Measurements from ENCODE around the gene UNC5B.
"Not testable (repeated sequence)": the region's sequence is repeated elsewhere in the genome, so short reads cannot be mapped to it uniquely, and the experiment has no call there.

UNC5B gene

GRCh38 chr10:71268247-71268691, 55.9 kb downstream of the UNC5B start:
- peak; percentile 48 for DNase-seq (ENCODE audit: low spot score)

- no peak for DNase-seq (ENCODE audit: low spot score)
Observed at GRCh38 chr10:71268758-71269157, 56.4 kb downstream of the UNC5B start.

GRCh38 chr10:71269301-71270288, 57.2 kb downstream of the UNC5B start:
- no peak for DNase-seq (ENCODE audit: low spot score)

- peak; percentile 84 for DNase-seq (ENCODE audit: low spot score)
Observed at GRCh38 chr10:71270301-71271220, 58.2 kb downstream of the UNC5B start.

GRCh38 chr10:71271662-71272055, 59.3 kb downstream of the UNC5B start:
- DNase-seq (ENCODE audit: low spot score), result no peak

GRCh38 chr10:71272056-71272771, 59.8 kb downstream of the UNC5B start:
- no peak for DNase-seq (ENCODE audit: low spot score)

DNA sequence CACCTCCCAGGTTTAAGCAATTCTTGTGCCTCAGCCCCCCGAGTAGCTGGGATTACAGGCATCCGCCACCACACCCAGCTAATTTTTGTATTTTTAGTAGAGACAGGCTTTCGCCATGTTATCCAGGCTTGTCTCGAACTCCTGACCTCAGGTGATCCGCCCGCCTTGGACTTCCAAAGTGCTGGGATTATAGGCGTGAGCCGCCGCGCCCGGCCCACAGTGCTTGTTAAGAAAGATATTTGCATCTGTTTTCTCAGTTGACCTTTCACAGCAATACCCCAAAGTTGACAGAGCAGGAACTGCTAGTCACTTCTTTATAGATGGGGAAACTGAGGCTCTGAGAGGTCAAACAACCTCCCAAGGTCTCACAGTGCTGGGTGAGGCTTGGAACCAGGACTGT, 60.6 kb downstream of the UNC5B start:
- DNase-seq (ENCODE audit: low spot score), result not testable (repeated sequence)

GRCh38 chr10:71273506-71273905, 61.1 kb downstream of the UNC5B start:
- DNase-seq (ENCODE audit: low spot score), result no peak

DNA sequence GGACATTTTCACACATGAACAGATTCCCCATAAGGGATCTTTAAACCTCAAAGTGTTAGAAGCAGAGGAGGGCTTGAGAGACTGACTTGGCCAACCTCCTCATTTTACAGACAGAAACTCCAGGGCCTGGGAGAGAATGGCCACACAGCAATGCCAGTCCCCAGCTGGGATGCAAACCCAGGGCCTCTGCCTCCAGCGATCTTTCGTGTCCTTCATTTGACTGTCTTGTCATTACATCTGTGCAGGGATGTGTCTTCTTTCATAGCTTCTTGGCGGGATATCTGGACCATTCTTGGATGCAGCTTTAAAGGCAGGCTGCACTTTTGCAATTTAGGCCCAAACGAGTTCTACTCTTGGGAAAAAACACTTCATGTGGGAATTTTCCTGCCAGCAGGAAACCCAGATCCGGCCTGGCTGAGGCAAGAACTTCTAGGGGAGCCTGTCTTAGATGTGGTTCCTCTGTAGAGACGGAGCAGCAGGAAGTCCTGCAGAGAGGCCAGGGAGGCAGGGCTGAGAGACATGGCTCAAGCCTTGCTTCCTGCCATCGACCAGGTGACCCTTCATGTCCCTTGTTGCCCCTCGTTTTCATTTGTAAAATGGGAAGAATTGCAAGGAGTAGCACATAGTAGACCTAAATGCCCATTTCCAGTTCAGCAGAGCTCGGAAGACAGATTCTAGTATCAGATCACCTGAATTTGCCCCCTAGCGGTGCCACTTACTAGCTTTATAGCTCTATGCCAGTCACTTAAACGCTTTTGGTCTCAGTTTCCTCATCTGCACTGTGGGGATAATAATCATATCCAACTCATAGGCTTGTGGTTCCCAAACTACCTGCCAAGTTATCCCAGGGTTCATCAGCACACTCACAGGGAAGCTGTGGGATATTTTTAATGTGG, 62.8 kb downstream of the UNC5B start:
- DNase-seq (ENCODE audit: low spot score), result no peak

- DNase-seq (ENCODE audit: low spot score), result no peak
Observed at GRCh38 chr10:71276873-71277272, 64.5 kb downstream of the UNC5B start.

- DNase-seq (ENCODE audit: low spot score), result no peak
Observed at GRCh38 chr10:71277914-71278665, 65.7 kb downstream of the UNC5B start.

DNA sequence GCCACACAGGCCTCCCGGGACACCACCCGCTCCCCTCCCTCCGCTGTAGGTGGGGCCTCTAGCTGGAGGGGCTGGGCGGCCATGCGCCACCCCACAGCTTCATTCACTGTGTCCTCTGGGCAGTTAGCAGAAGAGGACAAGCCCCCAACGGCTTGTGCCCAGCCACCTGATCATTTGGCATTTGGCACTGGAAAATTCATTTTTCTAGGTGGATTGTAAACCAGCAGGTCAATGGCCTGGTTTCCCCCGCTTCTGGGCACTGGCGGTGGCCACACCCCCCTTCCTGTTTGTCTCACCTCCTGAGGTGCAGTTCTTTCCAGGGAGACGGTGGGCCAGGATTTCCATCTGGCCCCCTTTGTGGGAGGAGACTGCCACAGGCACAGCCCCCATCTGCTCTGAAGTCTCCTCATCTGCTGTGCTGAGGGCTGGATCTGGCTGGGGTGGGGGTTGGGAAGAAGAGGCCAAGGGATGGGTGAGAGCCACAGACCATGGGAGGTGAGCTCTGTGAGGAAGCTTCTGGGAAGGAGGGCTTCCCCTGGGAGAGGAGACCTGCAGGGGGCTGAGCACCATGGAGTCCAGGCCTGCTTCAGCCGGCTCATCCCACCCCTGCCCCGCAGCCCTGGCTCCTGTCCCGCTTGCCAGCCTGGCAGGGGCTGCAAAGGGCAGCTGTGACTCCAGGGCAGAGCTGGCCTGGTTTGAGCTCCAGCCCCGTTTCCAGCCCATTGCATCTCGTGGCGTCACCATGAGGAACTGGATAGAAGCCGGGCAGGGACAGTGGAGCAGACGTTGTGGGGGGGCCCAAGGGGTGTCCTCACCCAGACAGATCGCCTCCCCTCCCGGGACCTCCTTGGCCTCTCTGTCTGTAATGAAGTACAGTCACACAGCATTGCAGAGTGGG, 66.6 kb downstream of the UNC5B start:
- no peak for DNase-seq (ENCODE audit: low spot score)

DNA sequence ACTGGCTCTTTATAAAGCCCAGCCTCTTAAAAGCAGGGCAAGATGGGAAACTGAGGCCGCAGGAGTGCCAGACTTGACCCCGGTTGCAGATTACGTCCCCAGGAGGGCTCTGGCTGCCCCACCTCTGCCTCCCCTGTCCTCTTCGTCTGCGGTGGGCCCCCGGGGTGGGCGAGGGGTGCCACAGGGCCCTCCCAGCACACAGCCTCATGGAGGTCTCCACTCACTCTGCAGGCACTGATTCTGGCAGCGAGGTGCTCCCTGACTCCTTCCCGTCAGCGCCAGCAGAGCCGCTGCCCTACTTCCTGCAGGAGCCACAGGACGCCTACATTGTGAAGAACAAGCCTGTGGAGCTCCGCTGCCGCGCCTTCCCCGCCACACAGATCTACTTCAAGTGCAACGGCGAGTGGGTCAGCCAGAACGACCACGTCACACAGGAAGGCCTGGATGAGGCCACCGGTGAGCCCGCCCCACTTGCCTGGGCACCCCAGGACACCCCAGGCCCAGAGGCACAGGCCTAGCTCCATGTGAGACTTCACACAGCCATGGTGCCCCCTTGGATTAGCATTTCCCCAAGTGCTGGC, 67.3 kb downstream of the UNC5B start:
- DNase-seq (ENCODE audit: low spot score), result no peak

- no peak for DNase-seq (ENCODE audit: low spot score)
Observed at GRCh38 chr10:71280216-71280615, 67.8 kb downstream of the UNC5B start.

GRCh38 chr10:71280825-71281224, 68.5 kb downstream of the UNC5B start:
- no peak for DNase-seq (ENCODE audit: low spot score)

DNA sequence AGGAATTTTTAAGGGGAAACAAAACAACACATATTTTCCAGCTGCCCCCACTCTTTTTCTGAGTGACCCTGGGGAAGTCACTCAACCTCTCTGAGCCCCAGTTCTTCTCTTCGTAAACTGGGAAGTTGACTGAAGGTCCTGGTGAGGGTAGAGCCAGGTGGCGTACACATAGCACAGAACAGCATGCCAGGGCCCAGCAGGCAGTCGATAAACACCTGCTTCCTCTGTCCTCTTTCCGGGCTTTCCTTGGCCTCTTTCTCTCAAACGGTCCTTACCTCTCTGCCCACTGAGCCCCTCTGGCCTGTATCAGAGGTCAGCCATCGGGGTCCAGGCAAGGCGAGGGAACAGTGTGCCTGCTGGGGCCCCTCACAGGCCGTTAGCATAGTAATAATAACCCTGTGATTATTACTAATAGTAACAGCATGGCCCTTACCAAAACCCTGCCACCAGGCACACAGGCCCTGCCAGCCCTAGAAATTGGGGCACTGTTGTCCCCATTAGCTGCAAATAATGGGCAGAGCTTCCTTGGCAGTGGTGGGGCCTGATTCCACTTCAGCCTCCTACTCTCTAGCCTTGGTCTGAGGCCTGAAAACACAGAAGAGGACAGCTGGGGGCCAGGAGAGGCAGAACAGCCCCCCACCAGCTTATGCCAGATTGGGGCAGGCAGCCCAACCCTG, 69.4 kb downstream of the UNC5B start:
- no peak for DNase-seq (ENCODE audit: low spot score)

- no peak for DNase-seq (ENCODE audit: low spot score)
Observed at GRCh38 chr10:71282323-71282680, 69.9 kb downstream of the UNC5B start.

DNA sequence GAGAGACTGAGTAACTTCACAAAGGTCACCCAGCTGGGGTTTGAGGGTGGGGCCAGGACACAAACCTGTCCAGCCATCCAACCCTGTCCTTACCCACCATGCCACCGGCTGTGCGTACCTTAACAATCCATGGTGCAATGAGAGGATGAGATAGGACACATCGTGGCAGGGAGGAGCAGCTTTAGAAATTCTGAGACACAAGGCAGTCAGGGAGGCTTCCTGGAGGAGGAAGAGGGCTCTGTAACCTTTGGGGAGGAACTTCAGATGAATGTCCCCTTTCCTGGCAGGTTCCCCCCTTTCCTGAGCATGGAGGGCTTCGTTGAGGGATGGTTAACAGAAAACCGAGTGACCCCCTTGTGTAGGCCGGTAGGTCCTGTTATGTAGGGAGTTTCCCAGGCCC, 71.0 kb downstream of the UNC5B start:
- no peak for DNase-seq (ENCODE audit: low spot score)

All from HuH-7 (cell line).